8988T (cell line): Measurements from ENCODE around the gene USP12.
"Not testable (repeated sequence)": the region's sequence is repeated elsewhere in the genome, so short reads cannot be mapped to it uniquely, and the experiment has no call there.

Experiments used
- DNase-seq: peaks from one replicate; pipeline ENCODE4 v3.0.0; 2011

USP12 gene

GRCh38 chr13:27171244-27171826 is at the start of gene USP12:
USP12 (minus strand) TSS chr13:27171811; CDS start chr13:27171639, 172 bp downstream.
- DNase-seq: peak; percentile 31

GRCh38 chr13:27219611-27220010 is 48.0 kb upstream of the USP12 start:
- no peak for DNase-seq

GRCh38 chr13:27218861-27219260 is 47.2 kb upstream of the USP12 start:
- not testable (repeated sequence) for DNase-seq

- not testable (repeated sequence) for DNase-seq
Measured at GRCh38 chr13:27217791-27218190, 46.2 kb upstream of the USP12 start.

GRCh38 chr13:27213386-27213785 is 41.8 kb upstream of the USP12 start:
- DNase-seq: not testable (repeated sequence)

GRCh38 chr13:27211771-27212364 is 40.3 kb upstream of the USP12 start:
- no peak for DNase-seq

- DNase-seq: no peak
Measured at GRCh38 chr13:27211271-27211670, 39.7 kb upstream of the USP12 start.

- no peak for DNase-seq
Measured at GRCh38 chr13:27208514-27208913, 36.9 kb upstream of the USP12 start.

GRCh38 chr13:27203854-27204253 is 32.2 kb upstream of the USP12 start:
- DNase-seq: no peak

GRCh38 chr13:27203186-27203585 is 31.6 kb upstream of the USP12 start:
- DNase-seq: no peak

- no peak for DNase-seq
Measured at GRCh38 chr13:27201661-27202060, 30.1 kb upstream of the USP12 start.

GRCh38 chr13:27200413-27201070 is 28.9 kb upstream of the USP12 start:
- DNase-seq: no peak

- no peak for DNase-seq
Measured at GRCh38 chr13:27199696-27200095, 28.1 kb upstream of the USP12 start.

GRCh38 chr13:27199211-27199610 is 27.6 kb upstream of the USP12 start:
- DNase-seq: no peak

- peak; percentile 47 for DNase-seq
Measured at GRCh38 chr13:27194895-27195764, 23.5 kb upstream of the USP12 start.

GRCh38 chr13:27194209-27194608 is 22.6 kb upstream of the USP12 start:
- DNase-seq: no peak

- no peak for DNase-seq
Measured at GRCh38 chr13:27193496-27193895, 21.9 kb upstream of the USP12 start.

- no peak for DNase-seq
Measured at GRCh38 chr13:27192973-27193372, 21.4 kb upstream of the USP12 start.

GRCh38 chr13:27192367-27192766 is 20.8 kb upstream of the USP12 start:
- not testable (repeated sequence) for DNase-seq

- DNase-seq: no peak
Measured at GRCh38 chr13:27189192-27189591, 17.6 kb upstream of the USP12 start.

GRCh38 chr13:27188239-27188638 is 16.6 kb upstream of the USP12 start:
- DNase-seq: no peak

- no peak for DNase-seq
Measured at GRCh38 chr13:27186295-27186694, 14.7 kb upstream of the USP12 start.

GRCh38 chr13:27183561-27184147 is 12.0 kb upstream of the USP12 start:
- no peak for DNase-seq
